BE2C (cell line): ENCODE results near the gene FGF2.
"Not testable (repeated sequence)": the region's sequence is repeated elsewhere in the genome, so short reads cannot be mapped to it uniquely, and the experiment has no call there.

Experiments used
- DNase-seq: peaks from one replicate; pipeline ENCODE4 v3.0.0-alpha.2; 2020
- H3K27me3 ChIP-seq: fragments of 250-450 bp; sonication (Bioruptor Pico); 2 replicates; pipeline ENCODE4 v1.5.1; 2020; ENCODE audit warnings: mild to moderate bottlenecking
- H3K36me3 ChIP-seq: fragments of 250-450 bp; sonication (Bioruptor Pico); 2 replicates; pipeline ENCODE4 v1.5.1; 2020; ENCODE audit warnings: mild to moderate bottlenecking
- H3K4me1 ChIP-seq: fragments of 250-450 bp; sonication (Bioruptor Pico); 2 replicates; pipeline ENCODE4 v1.5.1; 2020
- H3K4me3 ChIP-seq: 2 replicates; pipeline ENCODE4 v1.5.1; 2011; ENCODE audit warnings: low read depth, low read length
- H3K9me3 ChIP-seq: fragments of 250-450 bp; sonication (Bioruptor Pico); 2 replicates; pipeline ENCODE4 v1.5.1; 2020
- CTCF ChIP-seq: IDR thresholded peaks from 2 replicates; pipeline ENCODE4 v1.5.1; 2012; ENCODE audit warnings: mild to moderate bottlenecking, low read depth, low read length

The FGF2 gene

DNA sequence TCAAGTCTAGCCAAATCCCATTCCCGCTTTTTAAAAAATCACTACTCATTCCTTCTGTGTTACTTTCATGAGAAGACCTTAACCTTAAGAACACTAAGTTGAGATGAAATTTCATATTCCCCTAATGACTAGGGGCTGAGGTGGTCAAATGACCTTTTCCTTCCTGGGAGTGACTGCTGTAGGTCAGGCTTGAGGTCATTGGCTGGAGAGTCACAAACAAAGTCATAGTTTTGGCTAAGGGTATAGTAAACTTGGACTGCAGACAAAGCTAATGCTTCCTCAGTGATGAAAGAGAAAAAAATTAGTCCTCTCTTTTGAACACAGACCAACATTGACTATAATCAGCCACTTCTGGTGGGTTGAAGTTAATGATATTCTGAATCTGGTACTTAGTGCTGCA, 16.0 kb upstream of the FGF2 start:
- H3K27me3 ChIP-seq, result no peaks in the 10 kb centered on the region
- no peak overlapping the region for H3K4me3 ChIP-seq
- no peak for TF ChIP-seq CTCF
- no peak for DNase-seq
- H3K4me1 ChIP-seq, result no peaks in the 10 kb centered on the region
- no peaks in the 10 kb centered on the region for H3K36me3 ChIP-seq
- H3K9me3 ChIP-seq, result no peaks in the 10 kb centered on the region

GRCh38 chr4:122811781-122812180, 14.8 kb upstream of the FGF2 start:
- not testable (repeated sequence) for H3K27me3 ChIP-seq, H3K4me1 ChIP-seq, H3K4me3 ChIP-seq, H3K9me3 ChIP-seq, DNase-seq, H3K36me3 ChIP-seq

- not testable (repeated sequence) for H3K9me3 ChIP-seq, H3K36me3 ChIP-seq, DNase-seq, H3K4me3 ChIP-seq, H3K27me3 ChIP-seq, H3K4me1 ChIP-seq
Observed at GRCh38 chr4:122812823-122813222, 13.8 kb upstream of the FGF2 start.

- no peaks in the 10 kb centered on the region for H3K9me3 ChIP-seq
- no peak overlapping the region for H3K4me3 ChIP-seq
- no peak for DNase-seq
- no peaks in the 10 kb centered on the region for H3K27me3 ChIP-seq
- no peaks in the 10 kb centered on the region for H3K4me1 ChIP-seq
- no peak for TF ChIP-seq CTCF
- H3K36me3 ChIP-seq, result no peaks in the 10 kb centered on the region
Observed at GRCh38 chr4:122814426-122814825, 12.2 kb upstream of the FGF2 start.

DNA sequence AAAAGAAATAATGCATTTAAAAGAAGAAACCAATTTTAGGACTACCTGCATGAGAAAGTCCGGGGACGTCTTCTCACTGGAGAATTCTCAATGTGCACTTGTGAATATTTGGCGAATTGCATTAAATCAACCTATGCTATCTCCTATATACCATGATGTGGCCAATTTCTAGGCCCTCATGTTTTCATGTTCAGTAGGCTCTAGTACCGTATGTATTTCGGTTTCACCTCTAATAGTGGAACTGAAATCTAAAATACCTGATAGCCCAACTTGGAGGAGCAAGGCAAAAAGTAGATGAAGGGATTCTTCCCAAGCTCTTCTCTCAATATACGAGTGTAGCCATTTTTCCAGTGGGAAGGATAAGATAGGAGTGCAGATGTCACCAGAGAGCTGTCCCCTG, 11.4 kb upstream of the FGF2 start:
- no peak for TF ChIP-seq CTCF
- Histone ChIP-seq H3K36me3 (no peaks in the 10 kb centered on the region), H3K4me1 (no peaks in the 10 kb centered on the region)

DNA sequence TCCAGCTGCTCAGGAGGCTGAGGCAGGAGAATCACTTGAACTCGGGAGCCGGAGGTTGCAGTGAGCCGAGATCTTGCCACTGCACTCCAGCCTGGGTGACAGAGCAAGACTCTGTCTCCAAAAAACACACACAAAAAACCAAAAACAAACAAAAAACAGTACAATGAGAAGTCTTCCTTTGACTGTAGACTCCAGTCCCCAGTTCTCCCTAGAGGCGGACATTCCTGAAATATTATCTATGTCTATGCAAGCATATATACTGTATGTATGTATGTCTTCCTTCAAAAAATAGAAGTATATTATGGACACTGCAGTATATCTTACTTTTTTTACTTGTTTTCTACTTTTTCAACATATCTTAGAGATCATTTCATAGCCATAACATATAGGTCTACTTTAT, 10.2 kb upstream of the FGF2 start:
- Histone ChIP-seq H3K27me3 (no peaks in the 10 kb centered on the region), H3K36me3 (no peaks in the 10 kb centered on the region), H3K4me1 (no peaks in the 10 kb centered on the region), H3K4me3 (no peak overlapping the region), H3K9me3 (no peaks in the 10 kb centered on the region)
- TF ChIP-seq CTCF, result no peak
- no peak for DNase-seq

More for the DNA sequence above, 11.4 kb upstream of the FGF2 start:
- H3K9me3 ChIP-seq, result no peaks in the 10 kb centered on the region
- no peak overlapping the region for H3K4me3 ChIP-seq
- no peak for DNase-seq
- no peaks in the 10 kb centered on the region for H3K27me3 ChIP-seq

- no peaks in the 10 kb centered on the region for H3K27me3 ChIP-seq
- no peak for DNase-seq
- TF ChIP-seq CTCF, result no peak
- H3K4me3 ChIP-seq, result no peak overlapping the region
- H3K36me3 ChIP-seq, result no peaks in the 10 kb centered on the region
- H3K4me1 ChIP-seq, result no peaks in the 10 kb centered on the region
- H3K9me3 ChIP-seq, result no peaks in the 10 kb centered on the region
Observed at GRCh38 chr4:122819708-122820449, 6.8 kb upstream of the FGF2 start.
